ENCODE results near the gene OGFOD3.

OGFOD3 gene

DNA sequence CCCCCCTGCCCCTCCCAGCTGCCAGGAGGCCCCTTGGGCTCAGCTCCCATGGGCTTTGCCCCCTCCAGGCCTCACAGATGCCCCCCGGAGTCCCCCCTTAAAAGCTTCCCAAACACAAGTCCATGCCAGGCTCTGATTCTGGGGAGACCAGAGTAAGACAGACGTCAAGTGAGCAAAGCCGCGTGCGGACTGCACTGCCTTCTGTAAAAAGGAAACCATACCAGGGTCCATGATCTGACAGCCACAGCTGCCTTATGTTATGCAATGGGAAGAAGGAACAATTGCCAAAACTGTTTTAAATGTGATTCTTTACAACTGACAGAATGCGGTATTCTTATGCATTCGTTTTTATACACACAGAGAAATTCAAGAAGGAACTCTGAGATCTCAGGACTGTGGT is 18.2 kb downstream of the OGFOD3 start:
- in situ Hi-C loops (cut with MboI; ENCODE audit: low sequenced_read_pairs, unreplicated experiment) = no loop called here
- no peak for DNase-seq (ENCODE audit: low spot score)
- TF ChIP-seq, protein P1, sequence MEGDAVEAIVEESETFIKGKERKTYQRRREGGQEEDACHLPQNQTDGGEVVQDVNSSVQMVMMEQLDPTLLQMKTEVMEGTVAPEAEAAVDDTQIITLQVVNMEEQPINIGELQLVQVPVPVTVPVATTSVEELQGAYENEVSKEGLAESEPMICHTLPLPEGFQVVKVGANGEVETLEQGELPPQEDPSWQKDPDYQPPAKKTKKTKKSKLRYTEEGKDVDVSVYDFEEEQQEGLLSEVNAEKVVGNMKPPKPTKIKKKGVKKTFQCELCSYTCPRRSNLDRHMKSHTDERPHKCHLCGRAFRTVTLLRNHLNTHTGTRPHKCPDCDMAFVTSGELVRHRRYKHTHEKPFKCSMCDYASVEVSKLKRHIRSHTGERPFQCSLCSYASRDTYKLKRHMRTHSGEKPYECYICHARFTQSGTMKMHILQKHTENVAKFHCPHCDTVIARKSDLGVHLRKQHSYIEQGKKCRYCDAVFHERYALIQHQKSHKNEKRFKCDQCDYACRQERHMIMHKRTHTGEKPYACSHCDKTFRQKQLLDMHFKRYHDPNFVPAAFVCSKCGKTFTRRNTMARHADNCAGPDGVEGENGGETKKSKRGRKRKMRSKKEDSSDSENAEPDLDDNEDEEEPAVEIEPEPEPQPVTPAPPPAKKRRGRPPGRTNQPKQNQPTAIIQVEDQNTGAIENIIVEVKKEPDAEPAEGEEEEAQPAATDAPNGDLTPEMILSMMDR (IDR thresholded peaks at IDR 0.05; ENCODE audit: borderline replicate concordance, control extremely low read depth, extremely low read depth, insufficient read depth, missing control alignments) = no peak

DNA sequence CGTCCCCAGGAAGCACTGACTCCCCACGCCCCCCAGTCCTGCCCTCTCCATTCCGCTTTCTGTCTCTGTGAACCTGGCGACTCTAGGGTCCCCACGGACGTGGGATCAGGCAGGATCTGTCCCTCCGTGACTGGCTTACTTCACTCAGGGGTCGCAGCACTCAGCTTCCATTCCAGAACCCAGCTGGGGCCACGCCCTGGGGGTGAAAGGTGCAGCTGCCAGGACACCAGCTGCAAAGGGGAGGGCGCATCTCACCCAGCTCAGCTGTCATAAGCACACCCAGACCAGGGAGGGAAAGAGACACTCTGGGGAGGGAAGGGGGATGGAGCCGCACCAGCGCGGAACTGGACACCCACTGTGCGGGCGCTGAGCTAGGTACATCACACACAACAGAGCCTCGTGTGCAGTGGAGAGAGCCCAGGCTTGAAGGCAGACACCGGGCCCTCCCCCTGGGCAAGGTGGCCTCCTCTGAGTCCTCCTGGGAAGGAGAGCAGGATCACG is 18.7 kb downstream of the OGFOD3 start:
- in situ Hi-C loops (cut with MboI; ENCODE audit: low sequenced_read_pairs, unreplicated experiment) = no loop called here
- TF ChIP-seq, protein P1 (IDR thresholded peaks at IDR 0.05; ENCODE audit: borderline replicate concordance, control extremely low read depth, extremely low read depth, insufficient read depth, missing control alignments) = no peak
- no peak for DNase-seq (ENCODE audit: low spot score)

DNA sequence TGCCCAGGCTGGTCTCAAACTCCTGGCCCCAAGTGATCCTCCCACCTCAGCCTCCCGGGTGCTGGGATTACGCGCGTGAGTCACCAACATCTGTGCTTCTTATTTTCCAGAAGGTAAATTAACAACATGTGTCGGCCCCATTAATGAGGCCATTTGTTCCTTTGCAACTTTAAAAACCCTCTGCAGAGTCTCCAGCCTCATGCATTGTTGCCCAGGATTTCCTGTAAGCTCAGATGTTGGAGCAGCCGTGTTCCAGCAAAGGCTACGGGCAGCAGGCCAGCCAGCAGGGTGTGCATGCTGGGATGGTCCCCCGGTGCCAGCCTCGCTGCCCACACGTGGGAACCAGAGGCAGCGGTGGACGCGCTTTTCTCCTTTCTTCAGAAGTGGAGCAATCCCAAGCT is 19.3 kb downstream of the OGFOD3 start:
- in situ Hi-C loops (cut with MboI; ENCODE audit: low sequenced_read_pairs, unreplicated experiment) = no loop called here
- no peak for DNase-seq (ENCODE audit: low spot score)
- TF ChIP-seq, protein P1 (IDR thresholded peaks at IDR 0.05; ENCODE audit: borderline replicate concordance, control extremely low read depth, extremely low read depth, insufficient read depth, missing control alignments) = no peak

DNA sequence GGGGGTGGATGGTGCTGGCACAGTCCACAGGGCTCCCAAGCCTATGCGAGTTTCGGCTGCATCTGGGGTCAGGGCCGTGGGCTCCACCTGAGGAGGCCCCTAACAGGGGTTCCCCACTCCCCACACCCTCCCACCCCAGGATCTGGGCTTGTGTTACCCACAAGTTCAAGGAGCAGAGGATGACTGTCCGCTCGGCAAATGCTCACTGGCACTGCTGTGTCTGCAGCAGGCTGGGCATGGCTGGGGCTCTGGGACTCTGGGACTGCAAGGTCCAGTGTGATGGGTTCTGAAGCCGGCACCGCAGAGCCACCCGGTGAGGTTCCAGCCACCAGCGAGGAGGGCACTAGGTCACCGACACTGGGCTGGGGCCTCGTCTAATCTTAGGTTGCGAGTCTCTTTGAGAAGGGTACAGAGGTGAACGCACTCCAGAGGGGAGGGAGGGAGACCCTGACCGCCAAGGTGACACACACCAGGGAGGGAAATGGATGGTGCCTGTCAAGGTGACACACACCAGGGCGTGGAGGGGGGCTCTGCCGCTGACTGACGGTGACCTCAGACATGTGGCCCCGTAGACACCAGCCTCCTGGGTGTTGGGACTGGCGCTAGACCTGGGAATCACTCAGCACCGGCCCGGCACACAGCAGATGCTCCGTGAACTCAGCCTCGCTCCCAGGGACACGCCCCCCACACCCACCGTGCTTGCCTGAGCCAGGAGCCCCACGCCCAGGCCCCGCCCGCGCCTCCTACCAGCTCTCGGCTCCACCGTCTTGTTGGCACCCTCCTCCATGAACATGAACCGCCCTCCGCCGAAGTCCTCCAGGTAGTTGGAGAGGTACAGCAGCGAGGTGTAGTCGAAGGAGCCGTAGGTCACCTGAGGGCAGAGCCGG is 20.7 kb downstream of the OGFOD3 start:
- in situ Hi-C loops (cut with MboI; ENCODE audit: low sequenced_read_pairs, unreplicated experiment) = no loop called here
- DNase-seq (ENCODE audit: low spot score) = no peak
- TF ChIP-seq, protein P1 (IDR thresholded peaks at IDR 0.05; ENCODE audit: borderline replicate concordance, control extremely low read depth, extremely low read depth, insufficient read depth, missing control alignments) = no peak

DNA sequence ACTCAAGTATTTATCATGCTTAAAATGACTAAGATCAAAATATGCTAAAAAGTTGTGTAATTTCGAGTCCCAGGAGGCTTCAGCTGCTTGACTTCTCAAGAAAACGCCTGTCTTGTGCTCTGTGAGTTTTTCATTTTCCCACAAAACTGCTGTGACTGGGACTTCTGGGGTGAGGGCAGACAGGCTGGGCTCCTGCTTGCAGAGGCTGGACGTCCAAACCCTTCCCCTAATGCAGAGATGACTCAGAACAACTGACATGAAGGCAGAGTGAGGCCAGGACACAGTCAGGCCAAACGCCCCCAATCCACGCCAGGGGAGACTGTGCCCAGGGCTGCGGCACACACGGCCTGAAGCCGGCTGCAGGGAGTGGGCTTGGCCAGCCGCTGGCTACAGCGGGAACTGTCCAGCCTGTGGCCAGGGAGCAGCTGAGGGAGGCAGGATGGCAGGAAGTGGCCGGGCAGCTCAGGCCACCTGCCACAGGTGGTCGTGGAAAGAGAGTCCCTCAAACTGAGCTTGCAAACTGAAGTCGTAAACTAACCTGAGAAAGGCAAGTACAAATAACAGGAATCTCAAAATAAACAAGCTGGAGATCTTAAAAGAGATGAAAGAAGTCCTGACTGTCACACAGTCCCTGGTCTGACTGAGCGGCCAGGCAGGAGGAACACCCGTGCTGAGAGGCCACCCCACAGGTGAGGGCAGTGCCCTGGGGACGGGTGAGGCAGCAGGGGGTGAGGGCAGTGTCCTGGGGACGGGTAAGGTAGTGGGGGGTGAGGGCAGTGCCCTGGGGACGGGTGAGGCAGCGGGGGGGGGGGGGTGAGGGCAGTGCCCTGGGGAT is 21.6 kb downstream of the OGFOD3 start:
- no peak for DNase-seq (ENCODE audit: low spot score)
- in situ Hi-C loops (cut with MboI; ENCODE audit: low sequenced_read_pairs, unreplicated experiment) = no loop called here
- TF ChIP-seq, protein P1 (IDR thresholded peaks at IDR 0.05; ENCODE audit: borderline replicate concordance, control extremely low read depth, extremely low read depth, insufficient read depth, missing control alignments) = no peak

DNA sequence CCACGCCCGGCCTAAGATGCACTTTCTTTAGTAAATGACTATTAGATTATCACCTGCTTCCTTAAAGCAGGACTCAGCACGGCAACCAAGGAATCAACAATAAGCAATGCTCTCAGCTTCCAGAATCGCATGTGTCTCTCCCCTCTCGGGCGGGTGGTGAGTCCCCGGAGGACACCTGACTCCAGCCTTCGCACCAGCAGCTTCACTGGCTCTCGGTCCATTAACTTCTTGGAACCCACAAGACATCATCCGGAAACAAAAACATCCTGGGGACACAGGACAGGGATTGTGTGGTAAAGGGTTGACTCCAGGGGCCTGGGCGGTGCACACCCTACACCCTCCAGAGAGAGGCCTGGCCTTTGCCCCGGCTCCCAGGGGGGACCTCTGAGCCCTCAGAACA is 24.1 kb downstream of the OGFOD3 start:
- in situ Hi-C loops (cut with MboI; ENCODE audit: low sequenced_read_pairs, unreplicated experiment) = no loop called here
- DNase-seq (ENCODE audit: low spot score) = no peak
- TF ChIP-seq, protein P1 (IDR thresholded peaks at IDR 0.05; ENCODE audit: borderline replicate concordance, control extremely low read depth, extremely low read depth, insufficient read depth, missing control alignments) = no peak
